IPS-11a (cell line): ENCODE measurements around the gene ELMO1.

Experiments
- H3K4me3 ChIP-seq: one replicate; pipeline ENCODE4 v1.5.1; 2013; ENCODE audit warnings: low read depth, low read length, control low read depth

The ELMO1 gene

GRCh38 chr7:37410305-37411229 is 38.1 kb downstream of the ELMO1 start:
- no peak overlapping the region for H3K4me3 ChIP-seq

GRCh38 chr7:37409461-37409860 is 39.2 kb downstream of the ELMO1 start:
- no peak overlapping the region for H3K4me3 ChIP-seq

DNA sequence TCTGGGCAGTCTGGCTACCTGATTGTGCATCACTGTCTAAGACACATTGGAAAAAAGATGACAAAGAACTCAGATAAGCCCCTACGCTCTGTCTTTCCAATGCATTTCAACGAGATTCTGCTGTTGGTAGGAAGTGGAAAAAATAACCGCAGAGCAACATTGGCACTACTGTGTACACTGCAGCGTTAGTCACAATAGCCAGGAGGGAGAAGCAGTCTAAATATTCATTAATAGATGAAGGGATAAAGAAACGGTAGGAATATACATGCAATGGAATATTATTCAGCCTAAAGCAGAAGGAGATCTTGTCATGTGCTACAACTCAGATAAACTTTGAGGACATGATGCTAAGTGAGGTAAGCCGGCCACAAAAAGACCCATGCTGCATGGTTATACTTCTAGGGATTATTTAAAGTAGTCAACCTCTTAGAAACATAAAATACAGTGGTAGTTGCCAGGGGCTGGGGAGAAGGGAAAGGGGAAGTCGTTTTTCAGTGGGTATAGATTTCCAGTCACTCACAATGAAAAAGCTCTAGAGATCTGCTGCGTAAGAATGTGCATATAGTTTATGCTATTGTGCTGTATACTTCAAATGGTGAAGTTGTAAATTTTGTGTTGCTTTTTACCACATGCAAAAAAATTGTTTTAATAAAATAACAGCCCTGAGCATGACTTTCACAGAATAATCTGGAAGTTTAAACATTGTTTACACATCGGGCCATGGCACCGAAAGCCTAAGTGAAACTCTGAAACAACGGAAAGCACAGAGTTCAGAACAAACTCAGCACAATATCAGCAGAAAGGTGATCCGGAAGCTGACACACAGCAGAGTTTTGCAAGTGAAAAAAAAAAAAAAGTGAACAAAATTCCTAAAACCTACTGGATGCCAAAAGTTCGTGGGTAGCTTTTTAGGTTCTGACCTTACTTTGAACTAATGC is 40.1 kb downstream of the ELMO1 start:
- H3K4me3 ChIP-seq, result no peak overlapping the region

- no peak overlapping the region for H3K4me3 ChIP-seq
These were observed 43.0 kb downstream of the ELMO1 start for GRCh38 chr7:37405603-37406122.

DNA sequence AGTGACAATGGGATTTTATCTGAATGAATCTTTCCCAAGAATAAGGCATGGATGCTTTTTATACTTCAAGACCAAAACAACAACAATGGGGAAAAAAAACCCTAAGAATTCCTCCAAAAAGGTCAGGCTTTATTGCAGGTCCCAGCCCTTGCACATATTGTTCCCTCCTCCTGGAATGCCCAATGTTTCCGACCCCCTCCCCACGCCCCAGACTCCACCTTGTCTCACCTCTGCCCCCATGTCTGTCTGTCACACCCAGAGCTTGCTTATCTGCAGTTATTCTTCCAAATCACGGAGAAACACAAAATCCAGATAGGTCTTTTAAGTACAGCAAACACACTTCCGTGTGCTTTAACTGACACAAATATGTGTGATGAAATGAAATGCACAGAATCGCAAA is 43.5 kb downstream of the ELMO1 start:
- H3K4me3 ChIP-seq, result no peak overlapping the region

DNA sequence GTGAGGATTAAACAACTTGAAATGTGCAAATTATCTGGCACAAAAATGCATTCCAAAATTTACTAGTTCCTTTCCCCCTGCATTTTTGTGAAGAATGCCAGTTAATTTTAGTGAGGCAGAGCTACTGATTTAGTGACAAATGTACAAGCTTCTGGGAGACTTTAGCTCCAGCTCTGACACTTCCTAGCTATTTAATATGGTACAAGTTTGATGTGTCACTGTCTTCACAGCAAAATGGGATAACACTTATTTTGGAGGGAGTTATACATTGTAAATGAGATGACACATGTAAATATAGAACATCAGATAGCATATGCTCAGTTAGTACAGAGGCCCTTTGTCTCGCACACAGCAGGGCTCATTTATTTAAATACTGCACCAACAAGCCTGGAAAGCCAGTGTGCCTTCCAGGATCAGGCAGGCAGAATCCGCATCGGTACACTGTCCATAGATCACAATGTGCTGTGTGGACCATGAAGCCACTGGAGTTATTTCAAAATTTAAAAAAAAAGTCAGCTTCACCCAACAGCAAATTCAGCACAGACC is 48.7 kb downstream of the ELMO1 start:
- no peak overlapping the region for H3K4me3 ChIP-seq

- H3K4me3 ChIP-seq, result no peak overlapping the region
These were observed 50.3 kb downstream of the ELMO1 start for GRCh38 chr7:37398403-37398802.

- H3K4me3 ChIP-seq, result no peak overlapping the region
These were observed 52.9 kb downstream of the ELMO1 start for GRCh38 chr7:37395618-37396259.

- no peak overlapping the region for H3K4me3 ChIP-seq
These were observed 54.5 kb downstream of the ELMO1 start for GRCh38 chr7:37394158-37394557.

DNA sequence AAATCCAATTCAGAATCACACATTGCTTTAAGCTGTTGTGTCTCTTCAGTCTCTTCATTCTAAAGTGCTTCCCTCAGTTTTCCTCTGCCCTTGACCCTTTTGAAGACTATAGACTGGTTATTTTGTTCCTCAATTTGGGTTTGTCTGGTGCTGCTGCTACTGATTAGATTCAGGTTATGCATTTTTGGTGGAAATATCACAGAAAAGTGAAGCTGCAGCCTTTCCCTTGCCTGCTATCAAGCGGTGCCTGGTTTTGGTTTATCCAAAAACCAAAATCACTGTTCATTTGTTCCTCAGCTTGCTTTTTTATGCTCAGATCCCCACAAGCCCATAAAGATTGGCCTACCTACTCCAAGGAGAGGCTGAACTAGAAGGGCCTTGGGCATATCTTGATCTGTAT is 55.2 kb downstream of the ELMO1 start:
- no peak overlapping the region for H3K4me3 ChIP-seq

DNA sequence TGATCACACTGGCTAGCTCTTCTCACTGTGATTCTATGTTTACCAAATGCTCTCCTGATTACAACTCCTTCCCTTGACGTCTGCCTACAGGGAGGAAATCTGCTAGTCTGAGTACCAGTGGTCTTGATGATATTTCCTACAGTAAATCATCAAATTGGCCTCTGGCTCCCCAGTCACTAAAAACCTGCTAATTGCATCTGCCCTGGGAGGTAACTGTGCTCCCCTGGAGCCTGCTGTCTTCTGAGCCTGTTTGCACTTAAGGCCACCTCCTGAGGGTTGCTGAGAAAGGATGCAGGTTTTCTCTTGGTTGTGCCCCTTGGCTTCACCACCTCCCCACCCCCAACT is 56.0 kb downstream of the ELMO1 start:
- H3K4me3 ChIP-seq, result no peak overlapping the region

GRCh38 chr7:37391791-37392672 is 56.6 kb downstream of the ELMO1 start:
- H3K4me3 ChIP-seq, result no peak overlapping the region

DNA sequence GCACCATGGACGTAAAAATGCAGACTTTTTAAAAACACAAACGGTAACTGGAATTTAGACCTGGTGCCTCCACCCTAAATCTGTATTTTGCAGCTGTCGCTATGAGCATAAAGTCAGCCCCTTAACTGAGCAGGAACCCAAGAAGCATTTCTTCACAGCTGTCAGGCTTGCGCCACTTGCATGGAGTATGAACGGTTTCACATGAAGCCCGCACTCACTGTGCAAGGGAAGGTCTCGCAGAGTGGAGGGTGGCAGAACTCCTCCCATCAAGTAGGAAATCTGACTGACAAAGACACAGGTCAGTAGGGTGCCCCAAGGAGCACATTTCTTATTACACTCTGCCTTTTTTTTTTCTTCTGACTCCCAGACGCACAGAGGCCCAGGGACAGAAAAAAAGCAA is 58.5 kb downstream of the ELMO1 start:
- H3K4me3 ChIP-seq, result no peak overlapping the region

DNA sequence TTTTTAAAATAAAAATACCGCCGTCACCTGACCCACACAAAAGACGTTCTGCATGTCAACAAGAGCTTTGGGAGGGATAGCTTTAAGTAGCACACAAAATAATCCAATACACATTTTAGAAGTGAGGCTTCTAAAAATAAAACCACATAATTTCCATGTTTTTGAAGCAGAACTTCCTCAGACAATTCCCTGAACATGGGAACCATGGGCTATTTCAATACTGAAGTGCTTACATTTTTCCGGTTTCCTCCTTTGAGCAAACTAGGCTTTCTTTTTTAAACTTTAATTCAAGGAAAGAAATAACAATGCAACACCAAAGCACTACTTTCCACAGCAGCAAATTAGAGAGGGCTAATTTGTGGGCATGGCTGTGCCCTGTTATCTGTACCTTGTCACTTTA is 59.9 kb downstream of the ELMO1 start:
- no peak overlapping the region for H3K4me3 ChIP-seq

DNA sequence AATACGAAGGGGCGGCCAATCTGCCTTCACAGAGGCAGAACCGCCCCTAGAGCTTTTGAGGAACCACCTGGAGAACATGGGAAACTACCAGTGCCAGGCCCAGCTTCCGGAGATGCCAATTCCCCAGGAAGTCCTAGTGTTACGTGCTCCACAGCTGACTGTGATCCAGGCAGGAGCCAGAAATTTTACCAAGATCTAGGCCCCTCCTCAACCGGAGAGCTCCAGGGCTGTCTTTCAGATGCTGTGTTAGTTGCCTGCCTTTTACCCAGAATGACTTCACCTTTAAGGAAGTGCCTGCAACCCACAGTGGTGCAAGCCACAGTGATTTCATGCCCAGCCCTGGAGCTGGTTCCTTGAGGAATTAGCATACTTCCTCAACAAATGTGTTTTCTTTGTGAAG is 62.9 kb downstream of the ELMO1 start:
- H3K4me3 ChIP-seq, result no peak overlapping the region

- H3K4me3 ChIP-seq, result no peak overlapping the region
These were observed 66.0 kb downstream of the ELMO1 start for GRCh38 chr7:37382546-37383088.

- no peak overlapping the region for H3K4me3 ChIP-seq
These were observed 67.8 kb downstream of the ELMO1 start for GRCh38 chr7:37380831-37381230.

DNA sequence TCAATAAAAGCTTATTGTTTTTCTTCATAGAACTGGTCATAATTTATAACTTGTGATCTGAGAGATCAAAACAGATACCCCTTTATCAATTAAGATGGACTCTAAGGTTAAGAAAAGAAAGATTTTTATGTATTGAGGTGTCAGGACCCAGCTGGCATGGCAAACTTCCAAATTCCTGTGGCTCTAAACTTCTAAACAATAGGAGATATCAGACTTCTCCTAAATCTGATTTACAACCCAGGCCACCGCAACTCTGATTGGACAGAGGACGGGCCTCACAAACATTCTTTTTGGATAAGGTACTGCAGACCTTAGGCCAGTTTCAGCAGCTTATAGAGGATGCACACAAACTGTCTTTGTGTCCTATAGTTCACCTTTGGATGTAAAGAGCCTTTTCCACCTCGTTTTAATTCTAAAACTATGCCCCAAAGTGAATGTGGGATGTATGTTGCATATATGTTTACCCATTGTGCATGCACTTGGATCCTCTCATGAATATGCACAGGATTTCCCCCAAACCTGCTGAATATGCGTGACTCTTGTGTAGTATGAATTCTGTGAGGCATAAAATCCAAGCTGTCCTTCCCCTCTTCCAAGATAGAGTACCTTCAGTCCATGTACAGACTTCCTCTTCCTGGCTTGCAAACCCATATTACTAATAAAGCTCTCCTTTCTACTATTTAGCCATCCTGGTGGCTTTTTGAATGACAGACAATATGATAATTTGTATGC is 69.0 kb downstream of the ELMO1 start:
- no peak overlapping the region for H3K4me3 ChIP-seq

DNA sequence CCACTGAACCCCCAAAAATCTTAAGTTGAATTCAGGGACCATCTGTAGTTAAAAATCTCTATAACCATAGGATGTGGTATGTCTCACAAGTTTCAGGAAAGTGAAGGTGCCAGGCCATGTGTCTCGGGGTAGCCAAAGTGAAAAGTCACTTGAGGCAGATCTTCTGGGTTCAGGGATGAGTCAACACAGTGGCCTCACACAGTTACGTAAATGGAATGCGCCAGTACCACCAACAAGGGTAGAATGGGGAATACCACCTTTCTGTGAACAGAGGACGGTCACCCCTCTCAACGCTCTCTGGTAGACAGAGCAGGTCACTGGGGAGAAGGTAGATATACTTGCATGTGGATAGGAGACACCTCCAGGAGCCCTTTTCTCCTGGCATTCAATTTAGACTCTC is 71.4 kb downstream of the ELMO1 start:
- H3K4me3 ChIP-seq, result no peak overlapping the region
